ENCODE measurements around the gene HOXA13. TPM values are rescaled to one million over a fixed set of nuclear protein-coding genes. Genes with fewer than 3 reads are reported as not detected.

The HOXA13 gene
- total RNA-seq, 1 donor from 2014 or later = not detected

GRCh38 chr7:27215356-27215755 is 15.5 kb upstream of the HOXA13 start:
- Mint-ChIP-seq H3K36me3 (ENCODE audit: low read depth) (no peaks in the 10 kb centered on the region), H3K9me3 (no peaks in the 10 kb centered on the region), H3K27me3 (ENCODE audit: low read depth) (peaks cover 96% of the 10 kb centered on the region), H3K4me1 (no peaks in the 10 kb centered on the region), H3K27ac (ENCODE audit: unreplicated experiment) (no peak overlapping the region), H3K4me3 (no peak overlapping the region)
- TF ChIP-seq, protein P1, sequence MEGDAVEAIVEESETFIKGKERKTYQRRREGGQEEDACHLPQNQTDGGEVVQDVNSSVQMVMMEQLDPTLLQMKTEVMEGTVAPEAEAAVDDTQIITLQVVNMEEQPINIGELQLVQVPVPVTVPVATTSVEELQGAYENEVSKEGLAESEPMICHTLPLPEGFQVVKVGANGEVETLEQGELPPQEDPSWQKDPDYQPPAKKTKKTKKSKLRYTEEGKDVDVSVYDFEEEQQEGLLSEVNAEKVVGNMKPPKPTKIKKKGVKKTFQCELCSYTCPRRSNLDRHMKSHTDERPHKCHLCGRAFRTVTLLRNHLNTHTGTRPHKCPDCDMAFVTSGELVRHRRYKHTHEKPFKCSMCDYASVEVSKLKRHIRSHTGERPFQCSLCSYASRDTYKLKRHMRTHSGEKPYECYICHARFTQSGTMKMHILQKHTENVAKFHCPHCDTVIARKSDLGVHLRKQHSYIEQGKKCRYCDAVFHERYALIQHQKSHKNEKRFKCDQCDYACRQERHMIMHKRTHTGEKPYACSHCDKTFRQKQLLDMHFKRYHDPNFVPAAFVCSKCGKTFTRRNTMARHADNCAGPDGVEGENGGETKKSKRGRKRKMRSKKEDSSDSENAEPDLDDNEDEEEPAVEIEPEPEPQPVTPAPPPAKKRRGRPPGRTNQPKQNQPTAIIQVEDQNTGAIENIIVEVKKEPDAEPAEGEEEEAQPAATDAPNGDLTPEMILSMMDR (conservative IDR thresholded peaks at IDR 0.05) = no peak
- no peak for DNase-seq (ENCODE audit: low read depth, low spot score)

DNA sequence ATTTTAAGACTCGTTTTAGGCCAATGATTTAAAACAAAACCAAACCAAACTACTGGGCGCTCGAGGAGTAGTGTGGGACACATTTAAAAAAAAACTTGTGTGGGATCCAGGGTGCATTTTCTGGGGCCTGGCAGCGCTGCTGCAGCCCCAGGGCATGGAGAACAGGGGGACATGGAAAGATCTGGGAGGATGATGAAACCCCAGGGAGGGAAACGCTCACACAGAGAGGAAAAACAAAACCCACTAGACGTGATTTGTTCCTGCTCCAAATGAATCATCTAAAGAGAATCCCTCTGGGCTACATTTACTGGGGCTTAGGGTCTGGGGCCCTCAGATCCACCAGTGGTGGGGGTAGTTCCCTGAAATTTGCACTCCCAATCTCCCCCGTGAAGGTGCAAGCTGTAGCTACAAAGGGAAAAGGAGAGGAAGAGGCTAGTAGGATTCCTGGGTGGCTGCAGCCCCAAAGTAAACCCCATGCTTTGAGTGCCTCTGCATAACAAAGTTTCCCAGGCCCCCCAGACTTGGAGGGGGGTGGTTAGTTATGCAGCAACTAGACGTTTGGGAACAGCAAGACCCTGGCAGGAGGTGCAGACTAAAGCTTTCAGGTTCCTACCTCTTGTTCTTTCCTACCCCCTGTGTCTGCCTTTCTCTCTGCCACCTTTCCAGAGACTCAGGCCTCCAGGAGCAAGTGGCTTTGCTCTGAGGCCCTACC is 14.5 kb upstream of the HOXA13 start:
- Mint-ChIP-seq H3K27me3 (ENCODE audit: low read depth) (peaks cover 98% of the 10 kb centered on the region), H3K36me3 (ENCODE audit: low read depth) (no peaks in the 10 kb centered on the region), H3K4me1 (no peaks in the 10 kb centered on the region), H3K27ac (ENCODE audit: unreplicated experiment) (no peak overlapping the region), H3K4me3 (peak overlapping the region; percentile 33), H3K9me3 (no peaks in the 10 kb centered on the region)
- no peak for DNase-seq (ENCODE audit: low read depth, low spot score)
- TF ChIP-seq, protein P1 (conservative IDR thresholded peaks at IDR 0.05) = no peak

- TF ChIP-seq, protein P1 (conservative IDR thresholded peaks at IDR 0.05) = no peak
- Mint-ChIP-seq H3K27ac (ENCODE audit: unreplicated experiment) (no peak overlapping the region), H3K4me1 (no peaks in the 10 kb centered on the region), H3K4me3 (no peak overlapping the region), H3K9me3 (no peaks in the 10 kb centered on the region), H3K36me3 (ENCODE audit: low read depth) (no peaks in the 10 kb centered on the region), H3K27me3 (ENCODE audit: low read depth) (peaks cover 99% of the 10 kb centered on the region)
- DNase-seq (ENCODE audit: low read depth, low spot score) = no peak
These were observed 13.7 kb upstream of the HOXA13 start for GRCh38 chr7:27213433-27214238.

- Mint-ChIP-seq H3K27ac (ENCODE audit: unreplicated experiment) (no peak overlapping the region), H3K9me3 (no peaks in the 10 kb centered on the region), H3K4me1 (no peaks in the 10 kb centered on the region), H3K4me3 (no peak overlapping the region), H3K36me3 (ENCODE audit: low read depth) (no peaks in the 10 kb centered on the region), H3K27me3 (ENCODE audit: low read depth) (peaks cover 99% of the 10 kb centered on the region)
- TF ChIP-seq, protein P1 (conservative IDR thresholded peaks at IDR 0.05) = no peak
- no peak for DNase-seq (ENCODE audit: low read depth, low spot score)
These were observed 12.9 kb upstream of the HOXA13 start for GRCh38 chr7:27212497-27213432.

DNA sequence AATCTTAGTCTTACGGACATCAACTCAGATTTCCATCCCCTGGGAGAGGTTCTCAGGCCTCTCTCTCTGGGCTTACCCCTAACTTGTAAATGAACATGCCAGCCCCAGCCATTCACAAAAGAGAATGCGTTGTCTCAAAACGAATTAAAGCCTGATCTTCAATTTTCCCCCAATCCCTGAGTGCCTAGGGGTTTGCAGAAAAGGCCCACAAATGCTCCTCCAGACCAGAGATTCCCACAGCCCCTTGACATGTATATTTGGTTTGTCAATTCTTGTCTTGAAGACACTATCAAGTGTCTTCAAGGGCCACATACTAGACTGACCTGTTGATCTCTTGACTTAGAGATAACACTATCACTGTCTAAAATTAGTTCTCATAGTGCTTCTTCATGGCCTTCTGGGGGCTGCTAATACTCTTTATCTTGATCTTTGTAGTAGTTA is 11.9 kb upstream of the HOXA13 start:
- H3K36me3 Mint-ChIP-seq (ENCODE audit: low read depth) = no peaks in the 10 kb centered on the region
- H3K27me3 Mint-ChIP-seq (ENCODE audit: low read depth) = peaks cover 99% of the 10 kb centered on the region
- no peaks in the 10 kb centered on the region for H3K4me1 Mint-ChIP-seq
- H3K4me3 Mint-ChIP-seq = no peak overlapping the region
- TF ChIP-seq, protein P1 (conservative IDR thresholded peaks at IDR 0.05) = no peak
- no peak for DNase-seq (ENCODE audit: low read depth, low spot score)
- H3K27ac Mint-ChIP-seq (ENCODE audit: unreplicated experiment) = no peak overlapping the region
- H3K9me3 Mint-ChIP-seq = no peaks in the 10 kb centered on the region
